RWPE1 (cell line): ENCODE data around the gene PAX3.

Experiments
- CTCF ChIA-PET: fragments of 350-600 bp; sonication (Branson Sonifier 250); formaldehyde crosslinking; extraction: SDS; loops from one replicate; lab custom pipeline; 2021; lab: Yijun Ruan, JAX
- POLR2A ChIA-PET: fragments of 400-600 bp; formaldehyde crosslinking; extraction: SDS; loops from one replicate; lab custom pipeline; 2020; ENCODE audit warnings: antibody characterized with exemption; ENCODE audit not compliant: low non-redundant PET; lab: Yijun Ruan, JAX
- DNase-seq: peaks from one replicate; pipeline ENCODE4 v3.0.0; 2012; ENCODE audit warnings: low spot score
- H3K27ac ChIP-seq: fragments of 450-650 bp; 2 replicates; pipeline ENCODE4 v1.5.1; 2017
- TF ChIP-seq, protein P1 (sequence below): fragments of 450-650 bp; conservative IDR thresholded peaks from 2 replicates; pipeline ENCODE4 v1.5.1; 2017; ENCODE audit warnings: low read depth, mild to moderate bottlenecking

The PAX3 gene

DNA sequence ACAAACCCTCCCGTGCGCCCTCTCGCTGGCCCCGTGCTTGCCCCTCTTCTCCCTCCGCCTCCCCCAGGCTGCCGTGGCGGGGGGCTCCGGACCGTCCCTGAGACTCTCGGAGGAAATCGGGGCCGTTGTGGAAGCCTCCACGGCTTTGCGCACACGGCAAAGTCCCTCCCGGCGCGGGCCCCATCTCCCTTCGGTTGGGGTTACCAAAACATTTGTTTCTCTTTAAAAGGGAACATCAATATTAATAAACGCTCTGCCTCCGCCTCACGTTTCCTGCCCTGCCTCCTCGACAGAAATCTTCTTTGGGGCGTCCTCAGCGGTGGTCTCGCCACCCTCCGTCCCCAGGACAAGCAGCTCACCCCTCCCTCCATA lies 3.8 kb downstream of the PAX3 start:
- ChIA-PET POLR2A (no interaction called here), CTCF (no interaction called here)
- H3K27ac ChIP-seq, result no peak overlapping the region
- no peak for DNase-seq
- TF ChIP-seq, protein P1, sequence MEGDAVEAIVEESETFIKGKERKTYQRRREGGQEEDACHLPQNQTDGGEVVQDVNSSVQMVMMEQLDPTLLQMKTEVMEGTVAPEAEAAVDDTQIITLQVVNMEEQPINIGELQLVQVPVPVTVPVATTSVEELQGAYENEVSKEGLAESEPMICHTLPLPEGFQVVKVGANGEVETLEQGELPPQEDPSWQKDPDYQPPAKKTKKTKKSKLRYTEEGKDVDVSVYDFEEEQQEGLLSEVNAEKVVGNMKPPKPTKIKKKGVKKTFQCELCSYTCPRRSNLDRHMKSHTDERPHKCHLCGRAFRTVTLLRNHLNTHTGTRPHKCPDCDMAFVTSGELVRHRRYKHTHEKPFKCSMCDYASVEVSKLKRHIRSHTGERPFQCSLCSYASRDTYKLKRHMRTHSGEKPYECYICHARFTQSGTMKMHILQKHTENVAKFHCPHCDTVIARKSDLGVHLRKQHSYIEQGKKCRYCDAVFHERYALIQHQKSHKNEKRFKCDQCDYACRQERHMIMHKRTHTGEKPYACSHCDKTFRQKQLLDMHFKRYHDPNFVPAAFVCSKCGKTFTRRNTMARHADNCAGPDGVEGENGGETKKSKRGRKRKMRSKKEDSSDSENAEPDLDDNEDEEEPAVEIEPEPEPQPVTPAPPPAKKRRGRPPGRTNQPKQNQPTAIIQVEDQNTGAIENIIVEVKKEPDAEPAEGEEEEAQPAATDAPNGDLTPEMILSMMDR, result no peak

DNA sequence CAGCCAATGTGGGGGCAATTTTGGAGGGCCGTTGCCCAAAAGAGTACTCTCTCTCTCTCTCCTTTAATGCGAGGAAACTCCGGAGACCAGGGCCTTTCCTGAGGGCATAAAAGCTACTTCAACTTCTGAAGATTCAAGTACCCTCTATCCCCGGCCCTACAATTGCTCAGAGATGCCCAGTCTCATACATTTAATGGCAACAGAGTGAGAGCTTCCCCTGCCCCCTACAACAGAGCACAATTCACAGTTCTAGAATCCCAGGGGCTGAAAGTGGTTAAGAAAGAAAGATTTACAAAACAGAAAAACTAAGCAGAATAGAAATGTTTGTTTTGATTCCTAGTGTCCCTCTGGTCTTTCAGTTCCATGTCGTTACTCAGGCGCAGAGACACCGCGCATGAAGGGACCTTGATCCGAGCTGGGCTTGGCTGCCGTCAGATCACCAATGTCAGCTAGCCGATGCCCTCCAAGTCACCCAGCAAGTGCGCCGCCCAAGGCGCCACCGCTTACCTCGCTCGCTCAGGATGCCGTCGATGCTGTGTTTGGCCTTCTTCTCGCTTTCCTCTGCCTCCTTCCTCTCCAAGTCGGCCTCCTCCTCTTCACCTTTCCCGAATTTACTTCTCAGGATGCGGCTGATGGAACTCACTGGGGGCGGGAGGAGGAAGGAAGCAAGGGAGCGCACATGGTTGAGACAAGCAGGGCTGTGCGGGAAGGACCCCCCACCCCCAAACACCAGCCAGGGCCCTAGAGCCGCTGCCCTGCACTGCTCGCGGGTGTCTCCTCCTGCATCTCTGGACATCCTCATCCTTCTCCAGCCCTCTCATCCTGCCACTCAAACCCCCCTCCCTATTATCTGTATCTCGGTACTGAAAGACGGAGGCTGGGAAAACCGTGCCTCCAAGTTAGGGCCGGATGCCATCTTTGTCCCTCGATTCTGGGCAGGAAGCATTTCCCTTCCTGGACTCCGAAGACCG lies 4.9 kb downstream of the PAX3 start:
- TF ChIP-seq, protein P1, result no peak
- no peak for DNase-seq
- CTCF ChIA-PET, result interaction anchor here (0.5 to 0.8 kb wide), 2 partner anchors 24 to 233 kb away, joined by 3 read pairs; no protein-coding TSS in a partner anchor
- POLR2A ChIA-PET, result no interaction called here
- H3K27ac ChIP-seq, result no peak overlapping the region

DNA sequence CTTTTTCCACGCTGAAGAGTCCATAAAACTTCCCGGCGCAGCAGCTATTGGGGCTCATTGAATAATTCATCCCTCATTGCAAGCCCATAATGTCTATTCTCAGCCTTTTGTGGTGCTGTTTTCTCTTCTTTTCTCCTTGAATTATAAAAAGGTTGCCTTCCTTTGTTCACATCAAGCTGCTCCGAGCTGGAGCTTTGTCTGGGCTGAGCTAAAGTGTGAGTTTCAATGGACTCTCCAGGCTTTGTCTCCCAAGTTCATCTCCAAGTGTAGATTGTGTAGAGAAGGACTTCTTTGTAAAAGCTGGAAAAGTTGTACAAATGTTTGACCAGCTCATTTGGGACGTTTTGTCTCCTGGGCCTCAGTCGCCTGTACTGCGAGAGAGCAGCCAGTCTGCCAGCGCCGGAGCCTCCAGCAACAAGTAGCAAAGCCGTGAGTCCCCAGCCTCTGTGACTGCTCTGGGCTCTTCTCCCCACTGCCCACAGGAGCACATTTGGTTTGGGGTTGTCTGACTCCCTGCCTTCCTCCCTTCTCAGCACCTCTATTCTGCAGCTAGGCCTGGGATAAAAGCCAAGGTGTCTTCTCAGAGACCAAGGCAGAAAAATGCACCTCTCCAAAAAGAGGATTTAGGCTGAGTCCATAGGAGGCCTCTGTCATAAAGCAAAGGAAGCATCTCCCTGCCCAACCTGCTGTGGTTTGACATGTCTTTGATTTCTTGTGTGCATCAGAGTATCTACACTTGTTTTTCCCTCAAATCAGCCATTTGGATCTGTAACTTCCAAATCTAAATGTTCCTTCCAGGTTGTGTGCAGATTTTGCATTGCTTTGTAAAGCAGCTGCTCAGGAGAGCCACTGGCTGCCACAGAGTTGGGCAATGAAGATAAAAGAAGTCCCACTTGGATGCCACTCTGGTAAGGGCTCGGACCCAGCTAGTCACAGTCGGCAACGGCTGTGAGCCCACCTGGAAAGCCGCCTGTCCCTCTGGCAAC lies 6.4 kb downstream of the PAX3 start:
- ChIA-PET POLR2A (no interaction called here), CTCF (interaction anchor here (0.5 to 0.6 kb wide), 2 partner anchors 9 to 165 kb away, joined by 3 read pairs; no protein-coding TSS in a partner anchor)
- TF ChIP-seq, protein P1, result no peak
- H3K27ac ChIP-seq, result no peak overlapping the region
- DNase-seq, result no peak

DNA sequence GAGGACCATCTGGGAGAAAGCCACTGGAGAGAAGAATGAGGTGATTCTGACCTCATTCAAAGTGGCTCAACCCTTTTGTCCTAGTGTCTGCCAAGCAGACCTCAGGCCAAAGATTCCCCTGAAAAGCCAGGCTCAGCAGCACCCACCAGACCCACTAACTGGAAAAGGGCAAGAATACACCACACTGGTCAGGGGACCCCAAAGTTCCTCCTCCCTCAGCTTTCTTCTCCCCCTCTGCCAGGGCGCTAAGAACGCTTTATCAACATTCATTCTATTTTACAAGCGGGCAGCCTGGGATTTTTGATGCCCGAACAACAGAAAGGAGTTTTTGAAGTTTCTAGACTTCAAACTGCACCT lies 7.3 kb downstream of the PAX3 start:
- ChIA-PET CTCF (interaction anchor here (0.6 kb wide), 1 partner anchor 622 kb away, joined by 3 read pairs; no protein-coding TSS in a partner anchor), POLR2A (no interaction called here)
- no peak for DNase-seq
- TF ChIP-seq, protein P1, result no peak
- no peak overlapping the region for H3K27ac ChIP-seq

DNA sequence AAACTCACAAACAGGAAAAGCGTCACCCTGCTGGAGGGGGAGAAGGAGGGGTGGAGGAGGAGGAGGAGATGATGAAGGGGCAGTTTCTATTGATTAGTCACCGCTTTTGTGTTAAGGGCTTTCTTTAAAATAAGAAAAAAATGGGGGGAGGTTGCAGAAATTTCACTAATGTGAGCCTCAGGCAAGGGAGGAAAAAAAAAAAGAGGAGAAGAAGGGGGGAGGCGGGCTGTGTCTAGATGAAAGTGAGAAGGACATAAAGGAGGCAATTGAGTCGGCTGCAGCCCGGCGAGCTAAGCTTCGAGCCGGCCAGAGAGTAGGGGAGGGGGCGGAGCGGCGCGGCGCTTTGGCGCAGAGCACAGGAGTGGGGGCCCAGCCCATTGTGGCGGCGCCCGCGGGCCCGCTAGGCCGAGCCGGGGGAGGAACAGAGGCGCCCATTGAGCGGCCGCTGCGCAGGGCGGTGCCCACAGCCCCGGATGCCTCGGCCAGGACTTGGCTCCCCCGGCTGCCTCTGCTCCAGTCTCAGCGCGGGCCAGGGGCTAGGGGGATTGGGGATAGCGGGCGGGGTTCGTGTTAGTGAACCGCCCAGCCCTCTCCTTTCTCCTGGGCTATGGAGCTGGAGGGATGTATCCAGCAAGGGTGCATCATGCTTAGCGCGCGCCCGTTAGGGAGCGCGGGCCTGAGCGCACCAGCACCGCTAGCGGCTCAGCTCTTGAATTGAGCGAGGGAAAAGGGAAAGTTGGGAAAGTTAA lies 7.9 kb downstream of the PAX3 start:
- CTCF ChIA-PET, result interaction anchor here (0.6 to 0.7 kb wide), 2 partner anchors 621 to 831 kb away, joined by 3 to 6 read pairs; no protein-coding TSS in a partner anchor
- POLR2A ChIA-PET, result no interaction called here

More for the DNA sequence above, 7.9 kb downstream of the PAX3 start:
- no peak for DNase-seq
- H3K27ac ChIP-seq, result no peak overlapping the region
- TF ChIP-seq, protein P1, result no peak
